GM12872 (cell line): ENCODE measurements around the gene LSP1.

Experiments
- CTCF ChIP-seq: IDR thresholded peaks from 3 replicates; pipeline ENCODE4 v1.5.1; 2011; ENCODE audit warnings: low read depth, mild to moderate bottlenecking, low read length, moderate library complexity; ENCODE audit not compliant: insufficient read depth

Gene LSP1

GRCh38 chr11:1845095-1845429 lies 7.8 kb upstream of the LSP1 start:
- TF ChIP-seq CTCF, result no peak

- TF ChIP-seq CTCF, result no peak
These were observed 7.1 kb upstream of the LSP1 start for GRCh38 chr11:1845561-1846452.

- no peak for TF ChIP-seq CTCF
These were observed 6.4 kb upstream of the LSP1 start for GRCh38 chr11:1846453-1846932.

- no peak for TF ChIP-seq CTCF
These were observed 5.7 kb upstream of the LSP1 start for GRCh38 chr11:1847006-1847735.

- TF ChIP-seq CTCF, result no peak
These were observed 4.8 kb upstream of the LSP1 start for GRCh38 chr11:1847926-1848639.

- TF ChIP-seq CTCF, result no peak
These were observed 4.0 kb upstream of the LSP1 start for GRCh38 chr11:1848640-1849430.
